ENCODE results near the gene UGT1A6. TPM values are rescaled to one million over a fixed set of nuclear protein-coding genes. Genes with fewer than 3 reads are reported as not detected.

UGT1A6 gene
- total and polyA plus RNA-seq, 2 experiments from 2014 or later: not detected

- no peak for TF ChIP-seq ZNF462 (CRISPR knock-in tag; IDR thresholded peaks at IDR 0.05)
- TF ChIP-seq EZH2 (IDR thresholded peaks at IDR 0.05; ENCODE audit: low read depth, unreplicated experiment): no peak
- TF ChIP-seq CTCF (conservative IDR thresholded peaks at IDR 0.05; ENCODE audit: low read depth in 2 of 2): no peak
- no peak for TF ChIP-seq REST (IDR thresholded peaks at IDR 0.05; ENCODE audit: unreplicated experiment)
- TF ChIP-seq POLR2AphosphoS5 (IDR thresholded peaks at IDR 0.05; ENCODE audit: low read depth): no peak
- TF ChIP-seq CREB1 (CRISPR knock-in tag; IDR thresholded peaks at IDR 0.05; ENCODE audit: low read depth): no peak
Measured at GRCh38 chr2:233821709-233822100, 129.0 kb downstream of the UGT1A6 start (continued).

All from GM23338 (cell line).